Breast epithelium (tissue), 4 donors: Measurements from ENCODE around the gene TECPR1. TPM values are rescaled to one million over a fixed set of nuclear protein-coding genes. Genes with fewer than 3 reads are reported as not detected.

ENCODE experiments used
- DNase-seq, 2 donors: peaks; one replicate each; pipeline ENCODE4 v3.0.0-alpha.2; 2019; ENCODE audit warnings: low spot score in 2 of 2
- H3K27ac ChIP-seq, 2 donors: fragments of 200-600 bp; sonication (generic) in 1 of 2; one replicate each; pipeline ENCODE4 v1.5.1; 2016 to 2019; ENCODE audit warnings: mild to moderate bottlenecking in 1 of 2
- H3K27me3 ChIP-seq, 2 donors: fragments of 200-600 bp; sonication (generic) in 1 of 2; one replicate each; pipeline versions ENCODE4 v1.5.1 to v1.6.0; 2017 to 2019; ENCODE audit warnings: control low read depth in 1 of 2, mild to moderate bottlenecking in 1 of 2
- H3K36me3 ChIP-seq: fragments of 200-600 bp; one replicate; pipeline ENCODE4 v1.5.1; 2019
- H3K4me1 ChIP-seq, 2 donors: fragments of 200-600 bp; sonication (generic); one replicate each; pipeline ENCODE4 v1.5.1; 2016 to 2019; ENCODE audit warnings: control low read depth in 1 of 2
- H3K4me3 ChIP-seq, 3 donors: fragments of 200-600 bp; sonication (generic); 1 replicate in 2 of 3; 2 replicates in 1 of 3; pipeline ENCODE4 v1.5.1; 2016 to 2019; ENCODE audit warnings: mild to moderate bottlenecking in 3 of 3, moderate library complexity in 2 of 3
- H3K9me3 ChIP-seq, 2 donors: fragments of 200-600 bp; sonication (generic) in 1 of 2; one replicate each; pipeline ENCODE4 v1.5.1; 2016 to 2019; ENCODE audit warnings: control low read depth in 1 of 2
- CTCF ChIP-seq, 3 donors: fragments of 450-650 bp; IDR thresholded peaks; one replicate each; pipeline ENCODE4 v1.5.1; 2016 to 2017; ENCODE audit warnings: antibody characterized with exemption in 3 of 3, mild to moderate bottlenecking in 3 of 3, moderate library complexity in 3 of 3
- POLR2A ChIP-seq: fragments of 450-650 bp; IDR thresholded peaks from one replicate; pipeline ENCODE4 v1.6.1; 2016; ENCODE audit warnings: antibody characterized with exemption, mild to moderate bottlenecking, moderate library complexity
- POLR2AphosphoS5 ChIP-seq, 3 donors: sonication (generic); formaldehyde crosslinking; IDR thresholded peaks; one replicate each; pipeline ENCODE4 v1.6.1; 2017; ENCODE audit warnings: antibody characterized with exemption in 3 of 3
- intact Hi-C: fragments of 100-400 bp; cut with DNase I; formaldehyde crosslinking; loops from one replicate; pipeline ENCODE4 v1.15.1; 2023; ENCODE audit warnings: low total_unique reads
- total RNA-seq, 3 donors: library from RNA; depleted of rRNA; stranded (reverse); fragments of >200 nt; gene quantifications; one replicate each; pipeline ENCODE4 v1.1.0, GENCODE V29; 2016

Gene TECPR1
- total RNA-seq, 3 donors from 2014 or later = 14.7 to 29.7 (median 28.8) TPM

DNA sequence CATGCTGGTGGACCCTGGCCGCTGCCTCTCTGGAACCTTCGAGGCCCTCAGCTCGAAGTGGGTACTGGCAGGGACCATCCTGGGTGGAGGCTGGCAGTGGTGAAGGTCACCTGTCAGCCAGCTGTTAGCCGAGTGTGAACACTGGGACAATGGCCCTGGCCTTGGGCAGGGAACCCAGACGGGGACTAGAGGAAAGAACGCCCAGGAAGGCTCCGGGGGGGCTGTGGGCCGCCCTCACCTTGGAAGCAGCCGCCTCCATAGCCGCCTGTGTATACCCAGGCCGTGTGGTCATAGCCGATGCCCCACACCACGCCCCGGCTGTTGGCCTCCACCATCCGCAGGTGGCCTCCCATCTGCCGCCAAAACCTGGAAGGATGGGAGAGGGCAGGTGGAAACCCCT, 23.2 kb downstream of the TECPR1 start:
- H3K4me1 ChIP-seq = no peaks in the 10 kb centered on the region
- no peaks in the 10 kb centered on the region for H3K27me3 ChIP-seq
- no peak overlapping the region for H3K27ac ChIP-seq
- no peaks in the 10 kb centered on the region for H3K9me3 ChIP-seq
- TF ChIP-seq CTCF (IDR thresholded peaks at IDR 0.05) (no peak), POLR2AphosphoS5 (IDR thresholded peaks at IDR 0.05) (no peak), POLR2A (no peak)
- H3K36me3 ChIP-seq = no peaks in the 10 kb centered on the region
- DNase-seq = no peak
- intact Hi-C loops = no loop called here
- H3K4me3 ChIP-seq = no peak overlapping the region

- H3K27ac ChIP-seq = no peak overlapping the region
- H3K9me3 ChIP-seq = no peaks in the 10 kb centered on the region
- H3K36me3 ChIP-seq = no peaks in the 10 kb centered on the region
- no peak overlapping the region for H3K4me3 ChIP-seq
- H3K4me1 ChIP-seq = no peaks in the 10 kb centered on the region
- DNase-seq = no peak
- no peaks in the 10 kb centered on the region for H3K27me3 ChIP-seq
- intact Hi-C loops = no loop called here
- TF ChIP-seq CTCF (IDR thresholded peaks at IDR 0.05) = no peak
- TF ChIP-seq POLR2AphosphoS5 (IDR thresholded peaks at IDR 0.05) = no peak
- no peak for TF ChIP-seq POLR2A
Observed at GRCh38 chr7:98227939-98228338, 24.1 kb downstream of the TECPR1 start.

- no peaks in the 10 kb centered on the region for H3K36me3 ChIP-seq
- DNase-seq = no peak
- H3K9me3 ChIP-seq = no peaks in the 10 kb centered on the region
- no peak overlapping the region for H3K27ac ChIP-seq
- H3K4me1 ChIP-seq = no peaks in the 10 kb centered on the region
- no peak overlapping the region for H3K4me3 ChIP-seq
- TF ChIP-seq POLR2AphosphoS5 (IDR thresholded peaks at IDR 0.05) (no peak), POLR2A (no peak), CTCF (IDR thresholded peaks at IDR 0.05) (no peak)
- intact Hi-C loops = no loop called here
- no peaks in the 10 kb centered on the region for H3K27me3 ChIP-seq
Observed at GRCh38 chr7:98225913-98226614, 26.0 kb downstream of the TECPR1 start.

- no peak for TF ChIP-seq CTCF (IDR thresholded peaks at IDR 0.05)
- no peak overlapping the region for H3K4me3 ChIP-seq
- no peaks in the 10 kb centered on the region for H3K4me1 ChIP-seq
- H3K36me3 ChIP-seq = no peaks in the 10 kb centered on the region
- no peak overlapping the region for H3K27ac ChIP-seq
- intact Hi-C loops = no loop called here
- H3K9me3 ChIP-seq = no peaks in the 10 kb centered on the region
- no peaks in the 10 kb centered on the region for H3K27me3 ChIP-seq
- DNase-seq = no peak
Observed at GRCh38 chr7:98224701-98225181, 27.3 kb downstream of the TECPR1 start.

GRCh38 chr7:98223898-98224700, 27.9 kb downstream of the TECPR1 start:
- Histone ChIP-seq H3K4me3 (no peak overlapping the region), H3K27me3 (no peaks in the 10 kb centered on the region), H3K9me3 (no peaks in the 10 kb centered on the region), H3K4me1 (no peaks in the 10 kb centered on the region), H3K36me3 (no peaks in the 10 kb centered on the region), H3K27ac (no peak overlapping the region)
- intact Hi-C loops = no loop called here
- TF ChIP-seq CTCF (IDR thresholded peaks at IDR 0.05) = no peak
- TF ChIP-seq POLR2AphosphoS5 (IDR thresholded peaks at IDR 0.05) = no peak
- TF ChIP-seq POLR2A = no peak
- DNase-seq = no peak
